H9 (cell line): Measurements from ENCODE around the gene CLBA1. TPM values are rescaled to one million over a fixed set of nuclear protein-coding genes. Genes with fewer than 3 reads are reported as not detected.

Source experiments
- DNase-seq: peaks from one replicate; pipeline ENCODE4 v3.0.0-alpha.2; 2017
- H2AFZ ChIP-seq: one replicate; pipeline ENCODE4 v1.6.1; 2013; ENCODE audit warnings: mild to moderate bottlenecking, low read length, control low read depth, moderate library complexity
- H2AK5ac ChIP-seq: 2 replicates; pipeline ENCODE4 v1.6.1; 2013; ENCODE audit warnings: low read length, control low read depth, mixed read lengths; ENCODE audit not compliant: insufficient read length
- H2BK120ac ChIP-seq: one replicate; pipeline ENCODE4 v1.6.1; 2013; ENCODE audit warnings: low read depth, mild to moderate bottlenecking, low read length, control low read depth, inconsistent platforms; ENCODE audit not compliant: poor library complexity, severe bottlenecking
- H2BK12ac ChIP-seq: 2 replicates; pipeline ENCODE4 v1.6.1; 2013; ENCODE audit warnings: low read length, control low read depth, mixed read lengths, low read depth; ENCODE audit not compliant: insufficient read length
- H2BK15ac ChIP-seq: 2 replicates; pipeline ENCODE4 v1.6.1; 2013; ENCODE audit warnings: low read depth, low read length, control low read depth
- H2BK20ac ChIP-seq: one replicate; pipeline ENCODE4 v1.6.1; 2013; ENCODE audit warnings: low read depth, mild to moderate bottlenecking, low read length, control low read depth, inconsistent platforms; ENCODE audit not compliant: poor library complexity, severe bottlenecking
- H2BK5ac ChIP-seq: 2 replicates; pipeline ENCODE4 v1.6.1; 2013; ENCODE audit warnings: low read length, control low read depth, mixed read lengths; ENCODE audit not compliant: insufficient read length
- H3K14ac ChIP-seq: 2 replicates; pipeline ENCODE4 v1.6.1; 2013; ENCODE audit warnings: low read length, control low read depth; ENCODE audit not compliant: insufficient read depth
- H3K18ac ChIP-seq: 2 replicates; pipeline ENCODE4 v1.6.1; 2013; ENCODE audit warnings: low read depth, mild to moderate bottlenecking, mixed read lengths, low read length, control low read depth; ENCODE audit not compliant: insufficient read length
- H3K23ac ChIP-seq: 2 replicates; pipeline ENCODE4 v1.6.1; 2013; ENCODE audit warnings: low read length, control low read depth, mixed read lengths, low read depth; ENCODE audit not compliant: insufficient read length
- H3K23me2 ChIP-seq: 2 replicates; pipeline ENCODE4 v1.6.1; 2013; ENCODE audit warnings: low read depth, mild to moderate bottlenecking, mixed read lengths, low read length, control low read depth; ENCODE audit not compliant: insufficient read length, poor library complexity, severe bottlenecking
- H3K27ac ChIP-seq: 2 replicates; pipeline ENCODE4 v1.5.1; 2013; ENCODE audit warnings: low read length, control low read depth, mixed read lengths, low read depth; ENCODE audit not compliant: insufficient read length
- H3K27me3 ChIP-seq: 2 replicates; pipeline ENCODE4 v1.6.1; 2013; ENCODE audit warnings: low read length, control low read depth, inconsistent platforms; ENCODE audit not compliant: insufficient read depth
- H3K4ac ChIP-seq: 2 replicates; pipeline ENCODE4 v1.6.1; 2013; ENCODE audit warnings: low read depth, mild to moderate bottlenecking, control low read depth, inconsistent platforms, low read length, moderate library complexity
- H3K4me1 ChIP-seq: 2 replicates; pipeline ENCODE4 v1.6.1; 2013; ENCODE audit warnings: low read length, control low read depth, inconsistent platforms; ENCODE audit not compliant: insufficient read depth
- H3K4me2 ChIP-seq: 2 replicates; pipeline ENCODE4 v1.6.1; 2013; ENCODE audit warnings: low read length, control low read depth, mixed read lengths; ENCODE audit not compliant: insufficient read length, insufficient read depth
- H3K56ac ChIP-seq: 2 replicates; pipeline ENCODE4 v1.6.1; 2013; ENCODE audit warnings: low read depth, mild to moderate bottlenecking, mixed read lengths, low read length, control low read depth; ENCODE audit not compliant: insufficient read length
- H3K79me1 ChIP-seq: 2 replicates; pipeline ENCODE4 v1.6.1; 2013; ENCODE audit warnings: low read depth, mild to moderate bottlenecking, moderate library complexity, low read length, control low read depth, inconsistent platforms; ENCODE audit not compliant: insufficient read depth, poor library complexity, severe bottlenecking
- H3K79me2 ChIP-seq: 2 replicates; pipeline ENCODE4 v1.6.1; 2013; ENCODE audit warnings: low read length, control low read depth, inconsistent platforms; ENCODE audit not compliant: insufficient read depth
- H3K9ac ChIP-seq: 2 replicates; pipeline ENCODE4 v1.6.1; 2013; ENCODE audit warnings: low read length, control low read depth, mixed read lengths; ENCODE audit not compliant: insufficient read length; ENCODE audit errors: extremely low read depth
- H3K9me3 ChIP-seq: one replicate; pipeline ENCODE4 v1.6.1; 2013; ENCODE audit warnings: low read depth, low read length, inconsistent platforms; ENCODE audit not compliant: control insufficient read depth
- H3T11ph ChIP-seq: one replicate; pipeline ENCODE4 v1.6.1; 2013; ENCODE audit warnings: mild to moderate bottlenecking, low read length, control low read depth, inconsistent platforms
- H4K20me1 ChIP-seq: one replicate; pipeline ENCODE4 v1.6.1; 2013; ENCODE audit not compliant: control insufficient read depth, insufficient read length, insufficient read depth
- H4K5ac ChIP-seq: 2 replicates; pipeline ENCODE4 v1.6.1; 2013; ENCODE audit warnings: low read depth, mild to moderate bottlenecking, mixed read lengths, low read length, control low read depth; ENCODE audit not compliant: insufficient read length
- H4K8ac ChIP-seq: replicated peaks from 2 replicates; pipeline ENCODE4 v1.6.1; 2013; ENCODE audit warnings: low read length, control low read depth, mixed read lengths, low read depth; ENCODE audit not compliant: insufficient read length
- H4K91ac ChIP-seq: 2 replicates; pipeline ENCODE4 v1.6.1; 2013; ENCODE audit warnings: low read depth, mild to moderate bottlenecking, moderate library complexity, mixed read lengths, low read length, control low read depth; ENCODE audit not compliant: insufficient read length
- H3K27ac Mint-ChIP-seq, 3 experiments: 2 replicates in 2 of 3; 3 replicates in 1 of 3; pipeline ENCODE4 v1.8.0; 2020 to 2021; ENCODE audit warnings: mixed read lengths in 3 of 3, mild to moderate bottlenecking in 1 of 3, moderate library complexity in 1 of 3
- H3K27me3 Mint-ChIP-seq: 2 replicates; pipeline ENCODE4 v1.8.0; 2021; ENCODE audit warnings: low read depth, mild to moderate bottlenecking, moderate library complexity, mixed read lengths
- H3K36me3 Mint-ChIP-seq, 3 experiments: 2 replicates in 2 of 3; 3 replicates in 1 of 3; pipeline ENCODE4 v1.8.0; 2020 to 2021; ENCODE audit warnings: low read depth in 3 of 3, mixed read lengths in 3 of 3; ENCODE audit not compliant: insufficient read depth in 1 of 3
- H3K4me1 Mint-ChIP-seq, 2 experiments: 2 replicates each; pipeline ENCODE4 v1.8.0; 2020; ENCODE audit warnings: mixed read lengths in 2 of 2
- H3K4me3 Mint-ChIP-seq, 2 experiments: 2 replicates in 1 of 2; 3 replicates in 1 of 2; pipeline ENCODE4 v1.8.0; 2020 to 2021; ENCODE audit warnings: mild to moderate bottlenecking in 2 of 2, mixed read lengths in 2 of 2, moderate library complexity in 1 of 2
- H3K9me3 Mint-ChIP-seq, 2 experiments: 2 replicates in 1 of 2; 3 replicates in 1 of 2; pipeline ENCODE4 v1.8.0; 2020; ENCODE audit warnings: mild to moderate bottlenecking in 2 of 2, mixed read lengths in 2 of 2, moderate library complexity in 1 of 2
- CTCF ChIP-seq: fragments of 200-600 bp; sonication (generic); conservative IDR thresholded peaks from 3 replicates; pipeline ENCODE4 v1.8.0; 2021; ENCODE audit warnings: antibody characterized with exemption, mild to moderate bottlenecking
- WGBS: extraction: QIAGEN DNeasy Blood & Tissue Kit; methylation state at CpG from one replicate; pipeline ENCODE4 v1.1.7; 2013; ENCODE audit warnings: missing lambda C conversion rate, low lambda C conversion rate, mixed read lengths; ENCODE audit not compliant: insufficient read length; ENCODE audit errors: extremely low coverage; 5-methylcytosine and 5-hydroxymethylcytosine counted together
- total RNA-seq: library from RNA; stranded (reverse); gene quantifications from 2 replicates; pipeline ENCODE4 v1.2.1, GENCODE V29; 2021

Gene CLBA1
- total RNA-seq, 1 experiment from 2014 or later, result 2.4 TPM

- no peaks in the 10 kb centered on the region for H3K79me1 ChIP-seq
- no peak overlapping the region for H2BK15ac ChIP-seq
- no peak overlapping the region for H3K4me3 Mint-ChIP-seq
- H2AK5ac ChIP-seq, result no peak overlapping the region
- no peak overlapping the region for H2BK120ac ChIP-seq
- no peak overlapping the region for H3K27ac Mint-ChIP-seq
- no peak overlapping the region for H3K27ac ChIP-seq
- peaks cover 3% of the 10 kb centered on the region; the same call in 1 of the 2 replicates for H3K4me1 ChIP-seq
- peak; percentile 68 for DNase-seq
- no peak overlapping the region for H3K9ac ChIP-seq
- no peak overlapping the region for H4K5ac ChIP-seq
- no peaks in the 10 kb centered on the region for H3K9me3 ChIP-seq
- no peak overlapping the region for H3K14ac ChIP-seq
- no peaks in the 10 kb centered on the region; the same call in 1 of the 2 replicates for H3K27me3 ChIP-seq
- peaks cover 1% of the 10 kb centered on the region for H4K20me1 ChIP-seq
- no peak overlapping the region for H3K18ac ChIP-seq
- H3K27me3 Mint-ChIP-seq, result peaks cover 21% of the 10 kb centered on the region
- H3K4ac ChIP-seq, result no peak overlapping the region
- peaks cover 11 to 24% of the 10 kb centered on the region in 2 experiments for H3K4me1 Mint-ChIP-seq
- H3K56ac ChIP-seq, result no peak overlapping the region
- no peaks in the 10 kb centered on the region for H3K36me3 Mint-ChIP-seq
- whole genome bisulfite sequencing, result no CpG with 5 or more reads among the region's 19 CpGs
- H3K23ac ChIP-seq, result no peak overlapping the region
- H4K91ac ChIP-seq, result no peak overlapping the region
- H2AFZ ChIP-seq, result no peak overlapping the region
- H2BK5ac ChIP-seq, result no peak overlapping the region
- H3K23me2 ChIP-seq, result peaks cover 6% of the 10 kb centered on the region
- H3K9me3 Mint-ChIP-seq, result no peaks in the 10 kb centered on the region
- no peak overlapping the region for H4K8ac ChIP-seq
- no peak for TF ChIP-seq CTCF
- H3T11ph ChIP-seq, result no peak overlapping the region
- no peaks in the 10 kb centered on the region for H3K79me2 ChIP-seq
- H3K4me2 ChIP-seq, result no peak overlapping the region
- no peak overlapping the region for H2BK12ac ChIP-seq
- no peak overlapping the region for H2BK20ac ChIP-seq
Observed at GRCh38 chr14:104970231-104971068, 15.1 kb upstream of the CLBA1 start.
